ENCODE data around the gene GATD1.
A peak's percentile ranks its signal among the peaks of the same experiment; 100 is the strongest.

Gene GATD1

GRCh38 chr11:794766-795633, 17.7 kb upstream of the GATD1 start:
- DNase-seq, result no peak

GRCh38 chr11:794013-794765, 16.9 kb upstream of the GATD1 start:
- no peak for DNase-seq

GRCh38 chr11:793556-793955, 16.3 kb upstream of the GATD1 start:
- no peak for DNase-seq

GRCh38 chr11:792873-793272, 15.6 kb upstream of the GATD1 start:
- no peak for DNase-seq

- DNase-seq, result no peak
Measured at GRCh38 chr11:792535-792821, 15.2 kb upstream of the GATD1 start.

GRCh38 chr11:791658-792534, 14.6 kb upstream of the GATD1 start:
- DNase-seq, result no peak

- DNase-seq, result no peak
Measured at GRCh38 chr11:790721-791564, 13.7 kb upstream of the GATD1 start.

- DNase-seq, result peak; percentile 74
Measured at GRCh38 chr11:789943-790342, 12.7 kb upstream of the GATD1 start, which contains the start of gene CEND1. Gene CEND1, minus strand, starts transcription at chr11:790090. Its CDS starts 1,514 bp downstream, at chr11:788576.

GRCh38 chr11:788953-789940, 12.0 kb upstream of the GATD1 start:
- DNase-seq, result no peak

- no peak for DNase-seq
Measured at GRCh38 chr11:788009-788640, 10.8 kb upstream of the GATD1 start.

GRCh38 chr11:787084-787675, 9.9 kb upstream of the GATD1 start:
- no peak for DNase-seq

- DNase-seq, result no peak
Measured at GRCh38 chr11:786235-787083, 9.2 kb upstream of the GATD1 start.

- DNase-seq, result no peak
Measured at GRCh38 chr11:783581-784015, 6.3 kb upstream of the GATD1 start.

GRCh38 chr11:782264-783174, 5.2 kb upstream of the GATD1 start:
- no peak for DNase-seq

- no peak for DNase-seq
Measured at GRCh38 chr11:779955-780532, 2.8 kb upstream of the GATD1 start.

GRCh38 chr11:778976-779954, 2.0 kb upstream of the GATD1 start:
- no peak for DNase-seq
